ENCODE measurements around the gene HIBADH.
A peak's percentile ranks its signal among the peaks of the same experiment; 100 is the strongest.
"Not testable (repeated sequence)": the region's sequence is repeated elsewhere in the genome, so short reads cannot be mapped to it uniquely, and the experiment has no call there.

The HIBADH gene

DNA sequence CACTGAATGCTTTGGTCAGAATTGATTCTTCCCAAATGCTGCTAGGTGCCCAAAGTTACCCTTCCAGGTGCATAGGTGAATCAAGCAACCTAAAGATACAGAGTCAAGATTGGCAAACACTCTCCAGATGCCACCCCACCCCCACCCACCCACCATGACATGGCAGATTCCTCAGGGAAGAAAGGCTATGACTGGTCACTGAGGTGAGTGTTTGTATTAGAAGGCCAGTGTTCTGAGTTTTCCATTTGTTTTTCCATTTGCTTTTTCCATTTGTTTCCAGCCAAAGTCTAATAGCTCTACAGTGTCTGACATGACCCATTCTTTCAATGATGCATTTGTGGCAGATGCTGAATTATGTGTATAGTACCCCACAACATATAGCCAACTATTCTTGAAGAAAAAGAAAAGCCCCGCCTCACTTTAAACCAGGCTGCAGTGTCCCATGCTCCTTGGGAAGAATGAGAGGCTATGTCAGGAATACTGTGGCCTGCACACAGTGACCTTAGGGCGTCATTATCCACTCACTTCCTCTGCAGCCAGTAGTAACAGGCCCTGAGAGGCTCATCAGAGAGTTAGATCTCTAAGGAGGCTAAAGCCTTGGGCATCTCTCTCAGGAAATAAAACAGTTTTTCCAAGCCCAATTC, 16.1 kb upstream of the HIBADH start:
- no peak for DNase-seq

DNA sequence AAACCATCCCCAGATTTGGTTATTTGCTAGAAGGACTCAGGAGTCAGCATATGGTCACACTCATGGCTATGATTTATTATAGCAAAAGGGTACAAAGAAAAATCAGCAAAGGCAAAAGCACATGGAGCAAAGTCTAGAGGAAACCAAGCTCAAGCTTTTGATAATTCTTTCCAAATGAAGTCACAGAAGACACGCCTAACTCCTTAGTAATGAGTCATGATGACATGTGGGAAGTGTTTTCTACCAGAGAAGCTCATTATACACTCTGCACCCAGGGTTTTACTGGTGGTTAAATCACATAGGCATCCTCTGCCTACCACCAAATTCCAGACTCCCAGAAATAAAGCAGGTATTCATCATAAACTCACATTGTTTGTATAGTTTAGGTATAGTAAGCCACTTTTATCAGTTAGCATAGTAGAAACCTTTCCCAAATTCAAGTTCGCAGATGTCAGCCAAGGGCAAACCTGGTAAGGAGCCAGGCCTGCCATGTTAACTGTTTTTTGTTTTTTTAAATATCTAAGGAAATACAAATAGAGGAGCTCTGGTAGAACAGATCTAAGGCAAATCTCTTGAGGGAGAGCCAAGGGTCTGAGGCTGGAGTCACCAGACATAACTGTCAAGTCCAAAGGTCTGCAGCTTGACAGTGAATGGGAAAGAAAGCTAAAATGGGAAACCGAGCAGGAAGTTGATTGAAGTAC, 15.4 kb upstream of the HIBADH start:
- peak; percentile 36 to 50 for DNase-seq

GRCh38 chr7:27674126-27674525, 11.4 kb upstream of the HIBADH start:
- DNase-seq: not testable (repeated sequence)

DNA sequence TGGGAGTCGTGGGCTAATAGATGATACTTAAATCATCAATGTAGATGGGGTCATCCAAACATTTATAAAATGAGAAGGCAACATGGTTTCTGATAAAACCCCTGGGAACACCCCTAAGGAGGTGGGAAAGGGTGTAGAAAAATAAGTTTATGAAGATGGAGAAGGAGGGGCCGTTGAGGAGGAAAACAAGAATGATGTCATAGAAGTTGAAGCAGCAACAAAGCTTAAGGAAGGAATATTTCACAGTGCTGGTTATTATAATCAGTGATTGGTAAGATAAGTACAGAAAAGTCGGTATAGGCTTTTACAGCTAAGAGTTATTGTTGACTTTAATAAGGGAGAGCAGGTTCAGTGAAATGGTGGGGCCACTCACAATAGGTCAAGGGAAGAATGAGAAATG, 9.0 kb upstream of the HIBADH start:
- no peak for DNase-seq

DNA sequence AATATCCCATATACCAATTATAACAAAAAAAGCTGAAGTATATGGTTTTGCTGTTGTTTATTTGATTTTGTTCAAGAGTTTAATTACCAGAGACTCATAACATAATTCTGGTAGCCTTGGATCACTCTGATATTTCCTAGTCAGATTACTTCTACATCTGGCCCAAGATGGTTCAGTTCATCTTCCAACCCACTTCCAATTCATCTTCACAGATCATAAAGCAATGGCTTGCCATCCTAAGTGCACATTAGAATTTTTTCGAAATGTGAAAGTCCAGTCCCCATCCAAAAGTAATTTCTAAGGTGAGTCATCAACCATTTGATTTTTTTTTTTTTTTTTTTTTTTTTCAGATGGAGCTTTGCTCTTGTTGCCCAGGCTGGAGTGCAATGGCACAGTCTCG, 8.0 kb upstream of the HIBADH start:
- no peak for DNase-seq

DNA sequence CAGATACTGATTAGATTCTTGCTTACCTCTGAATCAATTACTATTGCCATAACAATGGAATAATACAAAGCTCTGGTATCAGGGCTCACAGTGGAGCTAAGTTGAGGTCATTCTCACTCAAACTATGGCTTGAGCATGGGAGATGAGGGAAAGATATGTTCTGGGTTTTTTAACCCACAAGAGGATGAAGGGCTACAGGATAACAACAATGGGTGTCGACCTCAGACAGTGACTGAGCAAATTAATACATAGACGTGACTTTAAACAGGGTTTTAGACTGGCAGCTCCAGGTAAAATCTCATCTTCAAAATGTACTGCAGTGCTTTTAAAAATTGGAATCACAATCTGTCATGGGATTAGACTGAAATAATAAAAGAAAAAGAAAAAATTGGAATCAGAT, 7.5 kb upstream of the HIBADH start:
- no peak for DNase-seq

- peak; percentile 64 to 84 for DNase-seq
These were observed 2.8 kb upstream of the HIBADH start for GRCh38 chr7:27665531-27665930.

GRCh38 chr7:27663989-27664331, 1.3 kb upstream of the HIBADH start:
- no peak for DNase-seq

- DNase-seq: peak; percentile 5 to 24
These were observed 733 bp downstream of the HIBADH start for GRCh38 chr7:27661811-27662489.

- no peak for DNase-seq
These were observed 6.0 kb downstream of the HIBADH start for GRCh38 chr7:27656724-27657123.

- DNase-seq: no peak
These were observed 7.5 kb downstream of the HIBADH start for GRCh38 chr7:27655184-27655583.

GRCh38 chr7:27652518-27652917, 10.2 kb downstream of the HIBADH start:
- DNase-seq: peak in 1 of 2 donors; percentile 12

- no peak for DNase-seq
These were observed 11.0 kb downstream of the HIBADH start for GRCh38 chr7:27651702-27652101.

DNA sequence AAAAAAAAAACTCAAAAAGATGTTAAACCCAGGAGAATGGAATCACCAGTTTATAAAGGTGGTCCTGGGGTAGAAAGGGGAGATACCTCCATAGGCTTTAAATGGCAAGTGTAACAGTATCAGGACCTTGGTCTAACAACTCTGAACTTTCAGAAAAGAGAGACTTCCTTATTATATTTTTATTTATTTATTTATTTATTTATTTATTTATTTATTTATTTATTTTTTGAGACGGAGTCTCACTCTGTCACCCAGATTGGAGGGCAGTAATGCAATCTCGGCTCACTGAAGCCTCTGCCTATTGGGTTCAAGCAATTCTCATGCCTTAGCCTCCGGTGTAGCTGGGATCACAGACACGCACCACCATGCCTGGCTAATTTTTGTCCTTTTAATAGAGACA, 12.4 kb downstream of the HIBADH start:
- DNase-seq: no peak

- no peak for DNase-seq
These were observed 15.2 kb downstream of the HIBADH start for GRCh38 chr7:27647489-27647888.

DNA sequence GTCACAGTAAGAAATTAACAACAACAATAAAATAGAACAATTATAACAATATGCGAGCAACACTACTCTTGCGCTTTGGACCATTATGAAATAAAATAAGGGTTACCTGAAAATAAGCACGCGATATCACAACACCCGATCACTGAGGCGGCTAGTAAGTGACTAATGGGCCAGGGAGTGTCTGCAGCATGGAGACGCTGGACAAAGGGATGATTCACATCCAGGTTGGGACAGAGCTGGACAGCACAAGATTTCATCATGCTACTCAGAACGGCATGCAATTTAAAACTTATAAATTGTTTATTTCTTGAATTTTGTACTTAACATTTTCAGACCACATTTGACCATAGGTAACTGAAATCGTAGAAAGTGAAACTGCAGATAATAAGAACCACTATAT, 15.6 kb downstream of the HIBADH start:
- no peak for DNase-seq

GRCh38 chr7:27642271-27642670, 20.4 kb downstream of the HIBADH start:
- DNase-seq: no peak

DNA sequence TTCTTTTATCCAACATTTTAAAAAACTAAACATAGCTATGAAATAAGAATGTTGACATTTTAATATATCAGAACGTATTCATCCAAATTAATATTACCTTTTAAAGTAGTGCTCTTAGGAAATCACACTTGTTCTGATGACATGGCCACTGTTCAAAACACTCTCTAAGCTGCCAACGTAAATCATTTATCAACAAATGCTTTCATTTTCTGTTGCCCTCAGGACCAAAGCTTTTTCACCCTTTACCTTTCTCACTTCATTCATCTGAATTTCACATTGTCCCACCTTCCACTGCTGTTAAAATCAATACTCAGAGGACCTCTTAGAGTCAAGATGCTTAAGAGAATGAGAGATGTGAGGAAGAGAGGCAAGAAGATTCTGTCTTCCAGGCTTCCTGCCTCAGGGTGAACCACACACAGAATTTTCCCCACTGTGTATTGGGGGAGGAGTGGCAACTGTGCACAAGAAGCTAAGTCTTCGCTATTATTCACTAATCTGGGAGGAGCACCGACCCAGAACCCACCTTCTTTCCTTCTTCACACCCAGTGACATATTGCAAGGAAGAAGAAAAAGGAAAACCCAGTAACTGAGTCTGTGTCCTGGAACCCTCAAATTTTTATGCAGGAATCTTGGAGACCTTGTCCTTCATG, 21.0 kb downstream of the HIBADH start:
- DNase-seq: no peak

DNA sequence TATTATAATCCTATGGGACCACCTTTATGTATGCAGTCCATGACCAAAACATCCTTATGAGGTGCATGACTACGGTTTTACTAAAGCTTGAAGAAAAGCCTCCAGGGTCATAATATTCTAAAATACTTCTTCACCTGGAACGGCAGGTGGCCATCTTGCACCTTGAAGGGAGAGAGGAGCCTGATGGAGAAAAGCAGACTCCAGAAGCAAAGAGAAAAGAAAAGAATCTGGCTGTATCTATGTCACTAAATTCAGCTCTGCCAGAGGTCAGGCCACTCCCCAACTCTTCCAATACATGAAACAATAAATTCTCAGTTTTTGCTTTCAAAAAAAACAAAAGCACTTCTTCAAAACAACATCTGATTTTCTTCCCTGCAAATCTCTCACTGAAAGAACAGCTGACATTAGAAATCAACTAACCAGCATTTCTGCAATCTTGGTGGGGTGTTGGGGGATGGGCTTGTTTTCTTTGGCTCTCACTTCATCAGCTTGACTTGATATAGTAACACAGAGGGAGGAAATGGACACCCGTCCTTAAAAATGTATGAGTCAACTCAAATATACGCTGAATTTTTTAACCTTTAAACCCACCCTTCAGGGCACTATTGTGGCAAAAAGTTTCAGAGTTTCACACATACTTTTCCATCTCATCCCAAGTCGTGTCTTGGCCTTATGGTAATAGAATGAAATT, 21.7 kb downstream of the HIBADH start:
- DNase-seq: no peak

- DNase-seq: no peak
These were observed 22.8 kb downstream of the HIBADH start for GRCh38 chr7:27639851-27640250.

DNA sequence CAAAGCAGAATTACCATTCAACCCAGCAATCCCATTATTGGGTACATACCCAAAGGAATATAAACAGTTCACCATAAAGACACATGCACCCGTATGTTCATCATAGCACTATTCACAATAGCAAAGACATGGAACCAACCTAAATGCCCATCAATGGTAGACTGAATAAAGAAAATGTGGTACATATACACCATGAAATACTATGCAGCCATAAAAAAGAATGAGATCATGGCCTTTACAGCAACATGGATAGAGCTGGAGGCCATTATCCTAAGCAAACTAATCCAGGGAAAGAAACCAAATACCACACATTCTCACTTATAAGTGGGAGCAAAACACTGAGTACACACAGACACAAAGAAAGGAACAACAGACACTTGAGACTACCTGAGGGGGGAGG, 23.6 kb downstream of the HIBADH start:
- DNase-seq: not testable (repeated sequence)

DNA sequence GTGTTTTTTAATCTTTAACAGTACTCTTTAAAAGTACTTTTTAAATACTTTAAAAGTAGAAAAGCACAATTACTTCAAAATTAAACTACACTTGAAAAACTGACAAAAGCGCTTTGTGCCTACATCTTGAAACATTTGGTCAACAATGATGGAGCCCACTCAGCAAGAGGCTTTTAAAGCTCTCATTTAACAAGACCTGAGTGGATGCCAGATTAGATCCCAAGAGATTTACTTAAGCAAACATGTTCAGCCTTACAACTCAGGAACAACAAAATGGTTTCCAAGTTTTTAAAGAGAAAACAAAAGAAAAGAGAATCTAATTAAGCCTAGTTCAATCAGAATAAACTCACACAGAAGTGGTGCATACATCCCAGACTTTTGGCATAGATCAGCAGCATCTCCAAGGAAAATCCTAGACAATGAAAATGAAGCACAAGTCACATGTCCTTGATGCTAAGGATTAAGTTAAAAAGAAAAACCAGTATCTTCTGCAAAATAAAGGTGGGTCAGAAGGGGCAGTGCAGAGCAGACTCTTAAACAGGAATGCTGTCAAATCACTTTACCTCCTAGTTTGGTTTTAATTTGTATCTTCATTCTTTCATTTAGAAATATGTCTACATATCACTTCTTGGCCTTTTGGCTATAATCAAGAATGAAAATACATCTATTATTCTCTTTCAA, 26.2 kb downstream of the HIBADH start:
- DNase-seq: no peak

Data from inflammatory macrophage (primary cell).